GM23338 (cell line): ENCODE results near the gene ANGPTL2. TPM values are rescaled to one million over a fixed set of nuclear protein-coding genes. Genes with fewer than 3 reads are reported as not detected.

Experiments used
- ATAC-seq: fragments of 200-7000 bp; cut with Tn5 transposase; 3 replicates; pipeline ENCODE4 v1.9.1; 2020
- DNase-seq: peaks from one replicate; pipeline ENCODE4 v3.0.0-alpha.2; 2015; ENCODE audit warnings: low spot score
- H2AFZ ChIP-seq: fragments of 200-600 bp; sonication (generic); 2 replicates; pipeline ENCODE4 v1.8.0; 2016; ENCODE audit warnings: antibody characterized with exemption, mild to moderate bottlenecking, moderate library complexity
- H3F3A ChIP-seq: fragments of 200-600 bp; sonication (generic); replicated peaks from 2 replicates; pipeline ENCODE4 v1.8.0; 2017; ENCODE audit warnings: antibody characterized with exemption, mixed run types, low read depth
- H3K27ac ChIP-seq: fragments of 200-600 bp; sonication (generic); 2 replicates; pipeline ENCODE4 v1.6.1; 2016; ENCODE audit warnings: low read depth
- H3K27me3 ChIP-seq: fragments of 200-600 bp; sonication (generic); 2 replicates; pipeline ENCODE4 v1.8.0; 2016; ENCODE audit warnings: mild to moderate bottlenecking, mixed run types, moderate library complexity; ENCODE audit not compliant: insufficient read depth
- H3K36me3 ChIP-seq: fragments of 200-600 bp; sonication (generic); 2 replicates; pipeline ENCODE4 v1.8.0; 2016; ENCODE audit warnings: mild to moderate bottlenecking; ENCODE audit not compliant: insufficient read depth
- H3K4me1 ChIP-seq: fragments of 200-600 bp; sonication (generic); 2 replicates; pipeline ENCODE4 v1.8.0; 2016; ENCODE audit warnings: mild to moderate bottlenecking, moderate library complexity; ENCODE audit not compliant: insufficient read depth
- H3K4me2 ChIP-seq: fragments of 200-600 bp; sonication (generic); 2 replicates; pipeline ENCODE4 v1.7.1; 2017; ENCODE audit warnings: mixed run types
- H3K4me3 ChIP-seq: fragments of 200-600 bp; sonication (generic); 2 replicates; pipeline ENCODE4 v1.6.1; 2016; ENCODE audit warnings: mixed run types
- H3K79me2 ChIP-seq: fragments of 200-600 bp; sonication (generic); replicated peaks from 2 replicates; pipeline ENCODE4 v1.8.0; 2017; ENCODE audit warnings: mild to moderate bottlenecking; ENCODE audit not compliant: insufficient read depth
- H3K9me2 ChIP-seq: fragments of 200-600 bp; sonication (generic); 2 replicates; pipeline ENCODE4 v1.8.0; 2017; ENCODE audit not compliant: insufficient read depth
- H4K20me1 ChIP-seq: fragments of 200-600 bp; sonication (generic); replicated peaks from 2 replicates; pipeline ENCODE4 v1.8.0; 2017; ENCODE audit warnings: mild to moderate bottlenecking; ENCODE audit not compliant: insufficient read depth
- H3K27ac Mint-ChIP-seq: 2 replicates; pipeline ENCODE4 v1.8.0; 2020; ENCODE audit warnings: inconsistent platforms, mild to moderate bottlenecking, moderate library complexity, mixed read lengths
- H3K27me3 Mint-ChIP-seq: 3 replicates; pipeline ENCODE4 v1.8.0; 2022; ENCODE audit warnings: low read depth, mild to moderate bottlenecking, moderate library complexity, mixed read lengths, inconsistent platforms; ENCODE audit not compliant: insufficient read depth, poor library complexity
- H3K36me3 Mint-ChIP-seq: 3 replicates; pipeline ENCODE4 v1.8.0; 2021; ENCODE audit warnings: low read depth, mild to moderate bottlenecking, inconsistent platforms, moderate library complexity, mixed read lengths
- H3K4me1 Mint-ChIP-seq: 3 replicates; pipeline ENCODE4 v1.8.0; 2020; ENCODE audit warnings: mild to moderate bottlenecking, inconsistent platforms, mixed read lengths
- H3K4me3 Mint-ChIP-seq: 3 replicates; pipeline ENCODE4 v1.8.0; 2021; ENCODE audit warnings: moderate library complexity, mild to moderate bottlenecking, inconsistent platforms, mixed read lengths
- H3K9me3 Mint-ChIP-seq: 3 replicates; pipeline ENCODE4 v1.8.0; 2020; ENCODE audit warnings: moderate library complexity, mild to moderate bottlenecking, inconsistent platforms, mixed read lengths
- CREB1 ChIP-seq: fragments of 250-450 bp; sonication (Bioruptor Pico); IDR thresholded peaks from 2 replicates; pipeline ENCODE4 v1.5.0; 2020; ENCODE audit warnings: low read depth, mild to moderate bottlenecking, moderate library complexity
- EZH2 ChIP-seq: fragments of 200-600 bp; sonication (generic); IDR thresholded peaks from one replicate; pipeline ENCODE4 v1.8.0; 2017; ENCODE audit warnings: antibody characterized with exemption, mild to moderate bottlenecking, low read depth; ENCODE audit not compliant: unreplicated experiment
- POLR2AphosphoS5 ChIP-seq: IDR thresholded peaks from 2 replicates; pipeline ENCODE4 v1.6.1; 2016; ENCODE audit warnings: antibody characterized with exemption, low read depth
- REST ChIP-seq: IDR thresholded peaks from one replicate; pipeline ENCODE4 v1.6.1; 2018; ENCODE audit warnings: antibody characterized with exemption; ENCODE audit not compliant: unreplicated experiment
- STAT1 ChIP-seq: IDR thresholded peaks from one replicate; pipeline ENCODE4 v1.6.1; 2016; ENCODE audit warnings: antibody characterized with exemption; ENCODE audit not compliant: unreplicated experiment
- ZNF114 ChIP-seq: fragments of 250-450 bp; sonication (Bioruptor Pico); IDR thresholded peaks from 2 replicates; pipeline ENCODE4 v1.5.0; 2020; ENCODE audit warnings: mild to moderate bottlenecking, moderate library complexity
- ZNF462 ChIP-seq: fragments of 250-450 bp; sonication (Bioruptor Pico); IDR thresholded peaks from 2 replicates; pipeline ENCODE4 v1.5.0; 2020; ENCODE audit warnings: mild to moderate bottlenecking, moderate library complexity
- polyA plus RNA-seq: library from polyadenylated mRNA; unstranded; fragments of >200 nt; fragmentation: Nextera tagmentation; extraction: Ambion mirVana; gene quantifications from 2 replicates; pipeline ENCODE4 v1.2.1, GENCODE V29; 2016
- total RNA-seq: library from RNA; depleted of rRNA; stranded (reverse); fragments of >200 nt; shearing (Covaris generic); gene quantifications from 2 replicates; pipeline ENCODE4 v1.2.3, GENCODE V29; 2014

ANGPTL2 gene
- total and polyA plus RNA-seq, 2 experiments from 2014 or later, result 2.9 to 5.2 TPM

GRCh38 chr9:127050591-127051001 lies 71.8 kb downstream of the ANGPTL2 start:
- no peaks in the 10 kb centered on the region for H3K27me3 ChIP-seq
- no peaks in the 10 kb centered on the region for H3K4me1 ChIP-seq
- no peaks in the 10 kb centered on the region for H3K36me3 Mint-ChIP-seq
- H3K36me3 ChIP-seq, result no peaks in the 10 kb centered on the region
- H3K4me3 Mint-ChIP-seq, result no peak overlapping the region
- H3K27me3 Mint-ChIP-seq, result peaks cover 6% of the 10 kb centered on the region
- 0 out of 2 replicates have a peak, but pooled peaks cover 4% of the 10 kb centered on the region for H4K20me1 ChIP-seq
- no peak overlapping the region for H3K27ac ChIP-seq
- ATAC-seq (peak; percentile 30; the same call in 1 of the 3 replicates), DNase-seq (no peak)
- no peaks in the 10 kb centered on the region for H3F3A ChIP-seq
- no peak for TF ChIP-seq CREB1 (CRISPR knock-in tag)
- TF ChIP-seq POLR2AphosphoS5, result no peak
- no peak for TF ChIP-seq STAT1
- TF ChIP-seq EZH2, result no peak
- H3K4me1 Mint-ChIP-seq, result no peaks in the 10 kb centered on the region
- H3K4me2 ChIP-seq, result no peak overlapping the region
- no peaks in the 10 kb centered on the region for H3K79me2 ChIP-seq
- H3K27ac Mint-ChIP-seq, result no peak overlapping the region
- no peak overlapping the region for H2AFZ ChIP-seq
- H3K9me3 Mint-ChIP-seq, result no peaks in the 10 kb centered on the region
- H3K9me2 ChIP-seq, result no peaks in the 10 kb centered on the region
- no peak overlapping the region for H3K4me3 ChIP-seq

GRCh38 chr9:127050152-127050551 lies 72.3 kb downstream of the ANGPTL2 start:
- no peak for ATAC-seq

More at GRCh38 chr9:127050152-127050551, 72.3 kb downstream of the ANGPTL2 start:
- Histone ChIP-seq H3K36me3 (no peaks in the 10 kb centered on the region), H3K4me2 (no peak overlapping the region), H3K4me3 (no peak overlapping the region), H2AFZ (no peak overlapping the region), H3K27ac (no peak overlapping the region), H4K20me1 (0 out of 2 replicates have a peak, but pooled peaks cover 4% of the 10 kb centered on the region), H3K4me1 (no peaks in the 10 kb centered on the region), H3K79me2 (no peaks in the 10 kb centered on the region), H3F3A (no peaks in the 10 kb centered on the region), H3K9me2 (no peaks in the 10 kb centered on the region), H3K27me3 (no peaks in the 10 kb centered on the region)
- TF ChIP-seq ZNF114 (CRISPR knock-in tag) (no peak), STAT1 (no peak), POLR2AphosphoS5 (no peak), ZNF462 (CRISPR knock-in tag) (no peak), REST (no peak)
- no peaks in the 10 kb centered on the region for H3K9me3 Mint-ChIP-seq
- no peaks in the 10 kb centered on the region for H3K36me3 Mint-ChIP-seq
- H3K4me3 Mint-ChIP-seq, result no peak overlapping the region
- no peak for DNase-seq
- no peaks in the 10 kb centered on the region for H3K4me1 Mint-ChIP-seq
- 0 out of 2 replicates have a peak overlapping the region, but pooled peaks have one; percentile 42 for H3K27ac Mint-ChIP-seq
- peaks cover 6% of the 10 kb centered on the region for H3K27me3 Mint-ChIP-seq
